ENCODE data around the gene SPTBN1.

Gene SPTBN1

GRCh38 chr2:54611830-54612545 lies 155.9 kb downstream of the SPTBN1 start:
- no peaks in the 10 kb centered on the region for H3K79me2 ChIP-seq (ENCODE audit: insufficient read depth, low read length)
- no peaks in the 10 kb centered on the region for H3K27me3 ChIP-seq (ENCODE audit: insufficient read depth, low read length)
- peaks cover 20% of the 10 kb centered on the region; the same call in 1 of the 2 replicates for H3K36me3 ChIP-seq (ENCODE audit: insufficient read depth, low read length)
- no peak overlapping the region for H3K4me3 ChIP-seq (ENCODE audit: low read depth, low read length, poor library complexity, severe bottlenecking)
- H2AFZ ChIP-seq (ENCODE audit: low read length): no peak overlapping the region
- no peak overlapping the region for H3K9ac ChIP-seq (ENCODE audit: low read length)
- TF ChIP-seq EZH2 (IDR thresholded peaks at IDR 0.05; ENCODE audit: borderline replicate concordance, low read length) (no peak), CTCF (IDR thresholded peaks at IDR 0.05; ENCODE audit: low read length) (0 out of 2 replicates have a peak, but pooled peaks have one; percentile 2)
- H4K20me1 ChIP-seq (ENCODE audit: insufficient read depth, low read length): no peaks in the 10 kb centered on the region
- no peaks in the 10 kb centered on the region for H3K9me2 ChIP-seq (ENCODE audit: low read depth, low read length)
- no peak overlapping the region for H3K4me2 ChIP-seq (ENCODE audit: low read length)
- H3K9me3 ChIP-seq (ENCODE audit: low read length): no peaks in the 10 kb centered on the region
- no peak overlapping the region for H3K27ac ChIP-seq (ENCODE audit: low read depth, low read length, poor library complexity, severe bottlenecking)
- H3K4me1 ChIP-seq (ENCODE audit: insufficient read depth, low read length, severe bottlenecking): no peaks in the 10 kb centered on the region
- no peaks in the 10 kb centered on the region for H3F3A ChIP-seq (ENCODE audit: insufficient read depth, low read length)

- no peaks in the 10 kb centered on the region for H3K79me2 ChIP-seq (ENCODE audit: insufficient read depth, low read length)
- no peak overlapping the region for H3K4me3 ChIP-seq (ENCODE audit: low read depth, low read length, poor library complexity, severe bottlenecking)
- H3K27me3 ChIP-seq (ENCODE audit: insufficient read depth, low read length): no peaks in the 10 kb centered on the region
- H3F3A ChIP-seq (ENCODE audit: insufficient read depth, low read length): no peaks in the 10 kb centered on the region
- H2AFZ ChIP-seq (ENCODE audit: low read length): no peak overlapping the region
- no peaks in the 10 kb centered on the region for H4K20me1 ChIP-seq (ENCODE audit: insufficient read depth, low read length)
- H3K36me3 ChIP-seq (ENCODE audit: insufficient read depth, low read length): peaks cover 33% of the 10 kb centered on the region; the same call in 1 of the 2 replicates
- H3K4me1 ChIP-seq (ENCODE audit: insufficient read depth, low read length, severe bottlenecking): peaks cover 1% of the 10 kb centered on the region
- TF ChIP-seq CTCF (IDR thresholded peaks at IDR 0.05; ENCODE audit: low read length) (no peak), EZH2 (IDR thresholded peaks at IDR 0.05; ENCODE audit: borderline replicate concordance, low read length) (no peak)
- no peak overlapping the region for H3K27ac ChIP-seq (ENCODE audit: low read depth, low read length, poor library complexity, severe bottlenecking)
- no peak overlapping the region for H3K4me2 ChIP-seq (ENCODE audit: low read length)
- H3K9me3 ChIP-seq (ENCODE audit: low read length): no peaks in the 10 kb centered on the region
- H3K9me2 ChIP-seq (ENCODE audit: low read depth, low read length): no peaks in the 10 kb centered on the region
- no peak overlapping the region for H3K9ac ChIP-seq (ENCODE audit: low read length)
Observed at GRCh38 chr2:54613386-54613785, 157.3 kb downstream of the SPTBN1 start.

- Histone ChIP-seq H2AFZ (ENCODE audit: low read length) (no peak overlapping the region), H3K36me3 (ENCODE audit: insufficient read depth, low read length) (peaks cover 37% of the 10 kb centered on the region; the same call in 1 of the 2 replicates), H3K9ac (ENCODE audit: low read length) (no peak overlapping the region), H3K4me2 (ENCODE audit: low read length) (no peak overlapping the region), H3K27me3 (ENCODE audit: insufficient read depth, low read length) (no peaks in the 10 kb centered on the region), H3K79me2 (ENCODE audit: insufficient read depth, low read length) (no peaks in the 10 kb centered on the region), H3F3A (ENCODE audit: insufficient read depth, low read length) (no peaks in the 10 kb centered on the region), H3K4me3 (ENCODE audit: low read depth, low read length, poor library complexity, severe bottlenecking) (no peak overlapping the region), H3K9me2 (ENCODE audit: low read depth, low read length) (no peaks in the 10 kb centered on the region), H3K9me3 (ENCODE audit: low read length) (no peaks in the 10 kb centered on the region), H3K4me1 (ENCODE audit: insufficient read depth, low read length, severe bottlenecking) (peaks cover 5% of the 10 kb centered on the region), H3K27ac (ENCODE audit: low read depth, low read length, poor library complexity, severe bottlenecking) (no peak overlapping the region), H4K20me1 (ENCODE audit: insufficient read depth, low read length) (no peaks in the 10 kb centered on the region)
- TF ChIP-seq EZH2 (IDR thresholded peaks at IDR 0.05; ENCODE audit: borderline replicate concordance, low read length) (no peak), CTCF (IDR thresholded peaks at IDR 0.05; ENCODE audit: low read length) (no peak)
Observed at GRCh38 chr2:54613794-54614257, 157.7 kb downstream of the SPTBN1 start.

All from OCI-LY1 (cell line).